AG10803 (cell line): ENCODE measurements around the gene CKMT2.
"Not testable (repeated sequence)": the region's sequence is repeated elsewhere in the genome, so short reads cannot be mapped to it uniquely, and the experiment has no call there.

Source experiments
- DNase-seq: peaks from one replicate; pipeline ENCODE4 v3.0.0; 2010; ENCODE audit warnings: low read depth
- H3K4me3 ChIP-seq: 2 replicates; pipeline ENCODE4 v1.5.1; 2011; ENCODE audit warnings: mild to moderate bottlenecking, low read length, control low read depth
- TF ChIP-seq, protein P1 (sequence below): conservative IDR thresholded peaks from 2 replicates; pipeline ENCODE4 v1.5.1; 2011; ENCODE audit warnings: mild to moderate bottlenecking, low read length, control low read depth, inconsistent platforms

The CKMT2 gene

DNA sequence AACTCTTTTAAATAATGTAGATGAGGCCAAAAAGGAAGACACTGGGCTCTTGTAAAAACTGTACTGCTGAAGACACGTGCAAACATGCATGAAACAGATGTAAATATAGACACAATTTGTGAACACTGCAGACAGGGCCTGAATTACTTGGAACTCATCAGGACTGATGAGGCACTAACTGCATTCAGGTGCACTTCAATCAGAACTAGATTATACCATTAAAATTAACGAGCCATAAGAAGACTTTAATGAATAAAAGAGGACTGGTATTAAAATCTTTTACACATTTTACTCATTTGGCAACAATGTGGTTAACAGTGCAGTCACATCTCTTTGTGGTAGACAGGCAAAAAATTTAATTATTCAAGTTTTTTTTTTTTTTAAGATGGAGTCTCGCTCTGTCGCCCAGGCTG, 54.9 kb downstream of the CKMT2 start:
- DNase-seq: no peak
- TF ChIP-seq, protein P1, sequence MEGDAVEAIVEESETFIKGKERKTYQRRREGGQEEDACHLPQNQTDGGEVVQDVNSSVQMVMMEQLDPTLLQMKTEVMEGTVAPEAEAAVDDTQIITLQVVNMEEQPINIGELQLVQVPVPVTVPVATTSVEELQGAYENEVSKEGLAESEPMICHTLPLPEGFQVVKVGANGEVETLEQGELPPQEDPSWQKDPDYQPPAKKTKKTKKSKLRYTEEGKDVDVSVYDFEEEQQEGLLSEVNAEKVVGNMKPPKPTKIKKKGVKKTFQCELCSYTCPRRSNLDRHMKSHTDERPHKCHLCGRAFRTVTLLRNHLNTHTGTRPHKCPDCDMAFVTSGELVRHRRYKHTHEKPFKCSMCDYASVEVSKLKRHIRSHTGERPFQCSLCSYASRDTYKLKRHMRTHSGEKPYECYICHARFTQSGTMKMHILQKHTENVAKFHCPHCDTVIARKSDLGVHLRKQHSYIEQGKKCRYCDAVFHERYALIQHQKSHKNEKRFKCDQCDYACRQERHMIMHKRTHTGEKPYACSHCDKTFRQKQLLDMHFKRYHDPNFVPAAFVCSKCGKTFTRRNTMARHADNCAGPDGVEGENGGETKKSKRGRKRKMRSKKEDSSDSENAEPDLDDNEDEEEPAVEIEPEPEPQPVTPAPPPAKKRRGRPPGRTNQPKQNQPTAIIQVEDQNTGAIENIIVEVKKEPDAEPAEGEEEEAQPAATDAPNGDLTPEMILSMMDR: no peak
- H3K4me3 ChIP-seq: no peak overlapping the region

DNA sequence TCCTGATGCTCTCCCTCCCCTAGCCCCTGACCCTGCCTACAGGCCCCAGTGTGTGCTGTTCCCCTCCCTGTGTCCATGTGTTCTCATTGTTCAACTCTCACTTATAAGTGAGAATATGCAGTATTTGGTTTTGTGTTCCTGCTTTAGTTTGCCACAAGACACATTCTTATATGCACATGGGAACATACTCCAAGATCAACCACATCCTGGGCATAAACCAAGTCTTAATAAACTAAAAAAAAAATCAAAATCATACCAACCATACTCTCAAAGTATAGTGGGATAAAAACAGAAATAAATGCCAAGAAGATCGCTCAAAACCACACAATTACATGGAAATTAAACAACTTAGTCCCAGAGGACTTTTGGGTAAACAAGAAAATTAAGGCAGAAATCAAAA, 57.0 kb downstream of the CKMT2 start:
- peak; percentile 41 for DNase-seq
- TF ChIP-seq, protein P1: no peak
- no peak overlapping the region for H3K4me3 ChIP-seq

DNA sequence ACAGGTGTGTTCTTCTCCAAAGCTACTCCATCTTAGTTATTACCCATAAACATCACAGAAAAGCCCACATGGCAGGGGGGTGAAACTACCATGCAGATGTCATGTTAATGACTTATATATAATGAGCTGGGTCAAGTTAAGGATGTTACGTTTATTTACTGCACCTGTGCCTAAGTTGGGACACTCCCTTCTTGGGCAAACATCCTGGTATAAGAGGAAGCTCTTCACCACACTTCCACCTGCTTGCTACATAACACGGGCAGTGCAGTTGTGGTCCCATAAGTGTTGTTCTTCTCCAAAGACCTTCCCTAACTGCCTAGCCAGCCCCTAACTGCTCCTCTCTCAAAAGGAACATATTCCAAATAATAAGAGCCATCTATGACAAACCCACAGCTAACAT, 59.0 kb downstream of the CKMT2 start:
- no peak overlapping the region for H3K4me3 ChIP-seq
- DNase-seq: no peak
- TF ChIP-seq, protein P1: no peak

DNA sequence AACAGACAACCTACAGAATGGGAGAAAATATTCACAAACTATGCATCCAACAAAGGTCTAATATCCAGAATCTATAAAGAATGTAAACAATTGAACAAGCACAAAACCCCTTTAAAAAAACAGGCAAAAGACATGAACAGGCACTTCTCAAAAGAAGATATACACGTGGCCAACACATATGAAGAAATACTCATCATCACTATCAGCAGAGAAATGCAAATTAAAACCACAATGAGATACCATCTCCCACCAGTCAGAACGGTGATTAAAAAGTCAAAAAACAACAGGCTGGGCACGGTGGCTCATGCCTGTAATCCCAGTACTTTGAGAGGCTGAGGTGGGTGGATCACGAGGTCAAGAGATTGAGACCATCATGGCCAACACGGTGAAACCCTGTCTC, 60.9 kb downstream of the CKMT2 start:
- not testable (repeated sequence) for H3K4me3 ChIP-seq, DNase-seq

DNA sequence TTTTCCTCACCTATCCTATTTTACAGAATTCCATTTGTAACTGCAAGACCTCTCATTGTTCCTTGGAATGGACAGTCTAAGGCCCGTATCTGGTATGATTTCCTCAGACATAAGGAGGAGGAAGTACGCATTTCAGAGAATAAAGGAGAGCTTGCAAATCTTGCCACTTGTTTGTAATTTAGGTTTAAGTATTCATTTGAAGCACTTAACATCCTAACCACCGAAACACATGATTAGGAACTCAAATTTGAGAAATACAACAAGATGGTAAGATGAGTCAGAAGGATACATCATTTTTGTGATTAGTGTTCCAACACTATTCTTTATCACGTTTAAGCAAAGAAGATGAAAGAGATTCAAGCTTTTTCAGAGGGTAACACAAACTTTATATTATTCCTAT, 64.4 kb downstream of the CKMT2 start:
- DNase-seq: no peak
- no peak overlapping the region for H3K4me3 ChIP-seq
- TF ChIP-seq, protein P1: no peak

DNA sequence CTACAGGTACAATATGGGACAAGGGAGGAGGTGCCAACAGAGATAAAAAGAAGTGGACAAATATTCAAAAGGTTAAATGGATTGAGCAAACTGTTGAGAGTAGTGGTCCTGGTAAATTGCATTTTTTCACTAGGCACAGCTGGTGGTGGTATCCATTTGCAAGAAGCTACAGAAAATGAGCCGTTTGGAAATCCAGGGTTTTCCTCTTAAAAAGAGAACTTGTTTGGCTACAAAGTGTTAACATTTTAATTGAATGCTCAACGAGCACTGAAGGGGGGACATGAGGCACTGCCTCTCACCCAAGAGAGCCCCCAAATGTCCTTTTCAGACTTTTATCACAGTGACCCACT, 67.8 kb downstream of the CKMT2 start:
- DNase-seq: no peak
- H3K4me3 ChIP-seq: peak overlapping the region; percentile 97
- TF ChIP-seq, protein P1: no peak

DNA sequence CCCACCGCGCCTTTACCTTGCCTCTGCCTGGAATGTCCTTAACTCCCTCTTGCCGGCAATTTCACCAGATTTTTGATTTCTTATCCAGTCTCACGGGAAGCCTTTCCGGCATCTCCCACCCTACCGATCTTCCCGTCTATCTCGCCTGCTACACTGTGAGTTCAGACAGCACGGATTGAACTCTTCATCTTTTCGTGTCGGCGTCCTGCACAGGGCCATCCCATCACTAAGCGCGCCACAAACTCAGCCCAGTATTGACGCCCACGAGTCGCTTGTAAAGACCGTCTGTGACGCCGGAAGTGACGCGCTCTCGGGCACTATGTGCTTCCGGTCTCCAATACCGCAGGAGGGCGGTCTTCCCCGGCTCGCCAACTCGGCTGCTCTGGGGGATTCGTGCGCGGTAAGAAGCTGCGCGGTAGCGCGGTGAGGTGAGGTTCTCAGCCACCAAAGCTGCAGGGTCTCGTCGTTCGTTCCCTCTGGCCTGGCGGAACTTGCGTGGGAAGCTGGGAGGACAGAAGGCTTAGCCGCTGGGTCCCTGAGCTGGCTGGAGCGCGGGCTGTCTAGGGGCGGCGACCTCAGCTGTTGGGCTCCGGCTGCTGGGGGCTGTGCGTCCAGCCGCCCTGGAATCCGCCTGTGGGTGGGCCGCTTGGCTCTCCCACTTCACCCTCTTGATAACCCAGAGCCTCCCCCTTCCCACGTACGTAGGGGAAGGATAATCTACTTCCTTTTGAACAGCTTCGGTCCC, 68.3 kb downstream of the CKMT2 start, which contains the start of gene ZCCHC9:
Gene ZCCHC9, plus strand, starts transcription at position 317 of the 745 bp plus-strand sequence. CDS start 3,171 bp downstream, outside the sequence.
- peak; percentile 93 for DNase-seq
- peak within 1 kb of the TSS; percentile 97 for H3K4me3 ChIP-seq
- TF ChIP-seq, protein P1: peak; percentile 33; the same call in 1 of the 2 replicates
